GM21526 (cell line): ENCODE measurements around the gene HEMGN.

ENCODE experiments used
- ATAC-seq: cut with Tn5 transposase; IDR thresholded peaks from one replicate; pipeline ENCODE4 v1.9.1; 2021; ENCODE audit warnings: moderate library complexity; ENCODE audit not compliant: unreplicated experiment, low FRiP score

HEMGN gene

GRCh38 chr9:97903177-97903576 lies 34.8 kb downstream of the HEMGN start:
- ATAC-seq: no peak

- no peak for ATAC-seq
These were observed 37.0 kb downstream of the HEMGN start for GRCh38 chr9:97900738-97901565.

GRCh38 chr9:97900103-97900737 lies 37.8 kb downstream of the HEMGN start:
- no peak for ATAC-seq

- no peak for ATAC-seq
These were observed 42.2 kb downstream of the HEMGN start for GRCh38 chr9:97895695-97896332.

GRCh38 chr9:97895211-97895610 lies 42.8 kb downstream of the HEMGN start:
- ATAC-seq: no peak

- ATAC-seq: no peak
These were observed 45.6 kb downstream of the HEMGN start for GRCh38 chr9:97892421-97892820.

GRCh38 chr9:97891736-97892135 lies 46.2 kb downstream of the HEMGN start:
- no peak for ATAC-seq

- no peak for ATAC-seq
These were observed 47.8 kb downstream of the HEMGN start for GRCh38 chr9:97889941-97890887.

GRCh38 chr9:97880336-97880735 lies 57.6 kb downstream of the HEMGN start:
- ATAC-seq: no peak
